K562 (cell line): ENCODE results near the gene ADAMTS2. TPM values are rescaled to one million over a fixed set of nuclear protein-coding genes. Genes with fewer than 3 reads are reported as not detected.

Experiments
- ARNT ChIP-seq, 2 experiments: fragments of 450-650 bp; IDR thresholded peaks; 2 replicates each; pipeline ENCODE4 v1.6.1; 2016; ENCODE audit warnings: mild to moderate bottlenecking in 1 of 2
- C11orf30 ChIP-seq: fragments of 450-650 bp; IDR thresholded peaks from 2 replicates; pipeline ENCODE4 v1.6.1; 2016; ENCODE audit warnings: low read depth, mild to moderate bottlenecking
- HDAC3 ChIP-seq: fragments of 450-650 bp; IDR thresholded peaks from 2 replicates; pipeline ENCODE4 v1.6.1; 2018; ENCODE audit warnings: borderline replicate concordance, mild to moderate bottlenecking, moderate library complexity; ENCODE audit not compliant: partially characterized antibody
- KLF1 ChIP-seq: fragments of 450-650 bp; IDR thresholded peaks from 2 replicates; pipeline ENCODE4 v1.6.1; 2016; ENCODE audit warnings: missing genetic modification characterization, missing compliant biosample characterization
- MCM2 ChIP-seq: fragments of 450-650 bp; IDR thresholded peaks from 2 replicates; pipeline ENCODE4 v1.6.1; 2017; ENCODE audit warnings: low read depth, mild to moderate bottlenecking
- MEF2A ChIP-seq: IDR thresholded peaks from 2 replicates; pipeline ENCODE4 v1.6.1; 2011; ENCODE audit warnings: low read depth, mild to moderate bottlenecking, low read length, moderate library complexity; ENCODE audit not compliant: control insufficient read depth
- POLR2AphosphoS5 ChIP-seq: IDR thresholded peaks from 2 replicates; pipeline ENCODE4 v1.6.1; 2011; ENCODE audit warnings: mild to moderate bottlenecking, low read depth, low read length, moderate library complexity; ENCODE audit not compliant: control insufficient read depth, insufficient read depth
- POLR2G ChIP-seq: fragments of 200-400 bp; formaldehyde crosslinking; IDR thresholded peaks from 2 replicates; pipeline ENCODE4 v1.6.1; 2017; ENCODE audit warnings: low read depth, mild to moderate bottlenecking, antibody characterized with exemption, low read length, moderate library complexity
- TRIM28 ChIP-seq: fragments of 450-650 bp; IDR thresholded peaks from 2 replicates; pipeline ENCODE4 v1.6.1; 2017
- ZNF121 ChIP-seq: sonication (generic); formaldehyde crosslinking; conservative IDR thresholded peaks from 2 replicates; pipeline ENCODE4 v1.8.0; 2022; ENCODE audit warnings: missing genetic modification reagents
- ZNF609 ChIP-seq: sonication (generic); formaldehyde crosslinking; IDR thresholded peaks from 2 replicates; pipeline ENCODE4 v1.8.1; 2023; ENCODE audit warnings: missing genetic modification reagents, mild to moderate bottlenecking, borderline replicate concordance
- ZNF830 ChIP-seq: fragments of 250-450 bp; sonication (Bioruptor Pico); IDR thresholded peaks from 2 replicates; pipeline ENCODE4 v1.5.0; 2021; ENCODE audit warnings: mild to moderate bottlenecking
- polyA plus RNA-seq, 8 experiments: library from polyadenylated mRNA; depleted of rRNA in 4 of 8; stranded (reverse) in 5 of 8; unstranded in 3 of 8; fragments of >200 nt; fragmentation: Nextera tagmentation in 2 of 8; fragmentation: Illumina TruSeq in 1 of 8; extraction: Ambion mirVana in 2 of 8; extraction: Trizol in 1 of 8; gene quantifications; 2 replicates each; pipeline versions ENCODE4 v1.2.1 to v1.2.3, GENCODE V29; 2011 to 2014; ENCODE audit warnings: inconsistent platforms in 1 of 8, missing spikeins in 1 of 8
- total RNA-seq, 7 experiments: library from RNA; depleted of rRNA in 6 of 7; stranded (reverse); fragments of >200 nt in 6 of 7; fragmentation: Illumina TruSeq in 2 of 7; extraction: Trizol in 2 of 7; gene quantifications; 2 replicates each; pipeline versions ENCODE4 v1.2.1 to v1.2.3, GENCODE V29; 2011 to 2021; ENCODE audit warnings: low replicate concordance in 1 of 7

ADAMTS2 gene
- total and polyA plus RNA-seq, 9 of the 15 experiments (the other 6 are each of a cell fraction or from before 2014, with no cell fraction given), result not detected

- no peak for TF ChIP-seq MEF2A
- TF ChIP-seq POLR2AphosphoS5, result no peak
- TF ChIP-seq POLR2G, result no peak
- no peak for TF ChIP-seq MCM2
- no peak for TF ChIP-seq ARNT (IDR thresholded peaks at IDR 0.05)
- peak; percentile 84 for TF ChIP-seq C11orf30
- no peak for TF ChIP-seq TRIM28
- no peak for TF ChIP-seq HDAC3
- no peak for TF ChIP-seq KLF1 (tag)
- no peak for TF ChIP-seq ZNF121 (CRISPR knock-in tag)
- no peak for TF ChIP-seq ZNF609 (CRISPR knock-in tag)
- no peak for TF ChIP-seq ZNF830 (CRISPR knock-in tag)
Measured at GRCh38 chr5:179123109-179123426, 222.2 kb downstream of the ADAMTS2 start (continued).
